Activated naive CD8-positive, alpha-beta T cell treated with anti-CD3 and anti-CD28 coated beads, Interleukin-2, amount 50 U/mL, for 24 hours (primary cell): Measurements from ENCODE around the gene NSDHL.

Experiments used
- ATAC-seq: fragments of 150-1000 bp; cut with Tn5 transposase; one replicate; pipeline ENCODE4 v1.10.0; 2021
- DNase-seq: peaks from one replicate; pipeline ENCODE4 v3.0.0; 2021
- H3K27ac Mint-ChIP-seq: one replicate; pipeline ENCODE4 v1.8.0; 2021; ENCODE audit warnings: mild to moderate bottlenecking, mixed read lengths
- H3K27me3 Mint-ChIP-seq: one replicate; pipeline ENCODE4 v1.8.0; 2021; ENCODE audit warnings: mixed read lengths
- H3K36me3 Mint-ChIP-seq: one replicate; pipeline ENCODE4 v1.8.0; 2021; ENCODE audit warnings: low read depth, mixed read lengths
- H3K4me1 Mint-ChIP-seq: one replicate; pipeline ENCODE4 v1.8.0; 2021; ENCODE audit warnings: mixed read lengths
- H3K4me3 Mint-ChIP-seq: one replicate; pipeline ENCODE4 v1.8.0; 2021; ENCODE audit warnings: mild to moderate bottlenecking, moderate library complexity, mixed read lengths
- H3K9me3 Mint-ChIP-seq: one replicate; pipeline ENCODE4 v1.8.0; 2021; ENCODE audit warnings: mixed read lengths

NSDHL gene

GRCh38 chrX:152866386-152866785 lies 35.5 kb downstream of the NSDHL start:
- Mint-ChIP-seq H3K36me3 (peaks cover 5% of the 10 kb centered on the region), H3K4me3 (no peak overlapping the region), H3K4me1 (no peaks in the 10 kb centered on the region), H3K27me3 (no peaks in the 10 kb centered on the region), H3K9me3 (no peaks in the 10 kb centered on the region), H3K27ac (no peak overlapping the region)
- ATAC-seq (no peak), DNase-seq (no peak)

- Mint-ChIP-seq H3K27ac (no peak overlapping the region), H3K4me3 (no peak overlapping the region), H3K36me3 (peaks cover 7% of the 10 kb centered on the region), H3K9me3 (no peaks in the 10 kb centered on the region), H3K4me1 (peaks cover 9% of the 10 kb centered on the region), H3K27me3 (no peaks in the 10 kb centered on the region)
- ATAC-seq (no peak), DNase-seq (no peak)
Measured at GRCh38 chrX:152869972-152870371, 39.1 kb downstream of the NSDHL start.

GRCh38 chrX:152871260-152871659 lies 40.4 kb downstream of the NSDHL start:
- Mint-ChIP-seq H3K4me1 (peaks cover 9% of the 10 kb centered on the region), H3K27ac (no peak overlapping the region), H3K4me3 (no peak overlapping the region), H3K36me3 (peaks cover 7% of the 10 kb centered on the region), H3K9me3 (no peaks in the 10 kb centered on the region), H3K27me3 (no peaks in the 10 kb centered on the region)
- DNase-seq (no peak), ATAC-seq (no peak)

- DNase-seq (no peak), ATAC-seq (no peak)
- Mint-ChIP-seq H3K27me3 (no peaks in the 10 kb centered on the region), H3K4me3 (no peak overlapping the region), H3K9me3 (no peaks in the 10 kb centered on the region), H3K27ac (peak overlapping the region; percentile 46), H3K4me1 (peaks cover 9% of the 10 kb centered on the region), H3K36me3 (peaks cover 7% of the 10 kb centered on the region)
Measured at GRCh38 chrX:152872522-152872921, 41.7 kb downstream of the NSDHL start.

GRCh38 chrX:152873361-152873760 lies 42.5 kb downstream of the NSDHL start:
- H3K4me3 Mint-ChIP-seq = no peak overlapping the region
- peak overlapping the region; percentile 39 for H3K27ac Mint-ChIP-seq
- H3K9me3 Mint-ChIP-seq = no peaks in the 10 kb centered on the region
- no peak for DNase-seq
- H3K27me3 Mint-ChIP-seq = no peaks in the 10 kb centered on the region
- peaks cover 7% of the 10 kb centered on the region for H3K36me3 Mint-ChIP-seq
- ATAC-seq = no peak
- H3K4me1 Mint-ChIP-seq = peaks cover 9% of the 10 kb centered on the region

- ATAC-seq (no peak), DNase-seq (no peak)
- Mint-ChIP-seq H3K9me3 (no peaks in the 10 kb centered on the region), H3K27me3 (no peaks in the 10 kb centered on the region), H3K4me3 (no peak overlapping the region), H3K4me1 (peaks cover 6% of the 10 kb centered on the region), H3K27ac (no peak overlapping the region), H3K36me3 (peaks cover 2% of the 10 kb centered on the region)
Measured at GRCh38 chrX:152876931-152877840, 46.3 kb downstream of the NSDHL start.

- no peak overlapping the region for H3K4me3 Mint-ChIP-seq
- H3K4me1 Mint-ChIP-seq = no peaks in the 10 kb centered on the region
- H3K9me3 Mint-ChIP-seq = no peaks in the 10 kb centered on the region
- no peak overlapping the region for H3K27ac Mint-ChIP-seq
- ATAC-seq = no peak
- no peak for DNase-seq
- H3K27me3 Mint-ChIP-seq = no peaks in the 10 kb centered on the region
- H3K36me3 Mint-ChIP-seq = no peaks in the 10 kb centered on the region
Measured at GRCh38 chrX:152878976-152879755, 48.3 kb downstream of the NSDHL start.

- H3K36me3 Mint-ChIP-seq = no peaks in the 10 kb centered on the region
Measured at GRCh38 chrX:152881289-152881688, 50.4 kb downstream of the NSDHL start.

GRCh38 chrX:152884171-152884570 lies 53.3 kb downstream of the NSDHL start:
- Mint-ChIP-seq H3K4me1 (no peaks in the 10 kb centered on the region), H3K27ac (no peak overlapping the region), H3K27me3 (peaks cover 4% of the 10 kb centered on the region), H3K36me3 (no peaks in the 10 kb centered on the region), H3K9me3 (no peaks in the 10 kb centered on the region), H3K4me3 (no peak overlapping the region)
- no peak for ATAC-seq
- no peak for DNase-seq

More at GRCh38 chrX:152881289-152881688, 50.4 kb downstream of the NSDHL start:
- Mint-ChIP-seq H3K9me3 (no peaks in the 10 kb centered on the region), H3K27ac (no peak overlapping the region), H3K27me3 (no peaks in the 10 kb centered on the region), H3K4me1 (no peaks in the 10 kb centered on the region), H3K4me3 (no peak overlapping the region)
- ATAC-seq (no peak), DNase-seq (no peak)

GRCh38 chrX:152886716-152887115 lies 55.9 kb downstream of the NSDHL start:
- no peak for ATAC-seq
- no peaks in the 10 kb centered on the region for H3K9me3 Mint-ChIP-seq
- DNase-seq = no peak
- peaks cover 20% of the 10 kb centered on the region for H3K27me3 Mint-ChIP-seq
- H3K4me1 Mint-ChIP-seq = no peaks in the 10 kb centered on the region
- H3K27ac Mint-ChIP-seq = no peak overlapping the region
- no peaks in the 10 kb centered on the region for H3K36me3 Mint-ChIP-seq
- H3K4me3 Mint-ChIP-seq = no peak overlapping the region

GRCh38 chrX:152892499-152892898 lies 61.6 kb downstream of the NSDHL start:
- H3K9me3 Mint-ChIP-seq = no peaks in the 10 kb centered on the region
- no peak overlapping the region for H3K4me3 Mint-ChIP-seq
- ATAC-seq (no peak), DNase-seq (no peak)
- H3K4me1 Mint-ChIP-seq = no peaks in the 10 kb centered on the region
- no peak overlapping the region for H3K27ac Mint-ChIP-seq
- no peaks in the 10 kb centered on the region for H3K36me3 Mint-ChIP-seq
- peaks cover 27% of the 10 kb centered on the region for H3K27me3 Mint-ChIP-seq

GRCh38 chrX:152892999-152893891 lies 62.4 kb downstream of the NSDHL start:
- Mint-ChIP-seq H3K9me3 (no peaks in the 10 kb centered on the region), H3K4me3 (no peak overlapping the region), H3K36me3 (no peaks in the 10 kb centered on the region), H3K27ac (no peak overlapping the region), H3K4me1 (no peaks in the 10 kb centered on the region), H3K27me3 (peaks cover 27% of the 10 kb centered on the region)
- ATAC-seq (no peak), DNase-seq (no peak)

GRCh38 chrX:152893980-152894610 lies 63.2 kb downstream of the NSDHL start:
- no peaks in the 10 kb centered on the region for H3K9me3 Mint-ChIP-seq
- no peaks in the 10 kb centered on the region for H3K36me3 Mint-ChIP-seq
- H3K27ac Mint-ChIP-seq = no peak overlapping the region
- H3K4me1 Mint-ChIP-seq = no peaks in the 10 kb centered on the region
- DNase-seq (no peak), ATAC-seq (no peak)
- no peak overlapping the region for H3K4me3 Mint-ChIP-seq
- H3K27me3 Mint-ChIP-seq = peaks cover 29% of the 10 kb centered on the region

GRCh38 chrX:152895121-152895520 lies 64.3 kb downstream of the NSDHL start:
- Mint-ChIP-seq H3K27ac (no peak overlapping the region), H3K36me3 (no peaks in the 10 kb centered on the region), H3K9me3 (no peaks in the 10 kb centered on the region), H3K4me1 (no peaks in the 10 kb centered on the region), H3K27me3 (peaks cover 25% of the 10 kb centered on the region), H3K4me3 (no peak overlapping the region)
- no peak for DNase-seq
- ATAC-seq = no peak
